Subcutaneous abdominal adipose tissue (tissue), 5 donors: Measurements from ENCODE around the gene ALPK3.

Experiments used
- H3K27ac ChIP-seq: one replicate; pipeline ENCODE4 v1.7.0; 2013; ENCODE audit warnings: low read depth, mild to moderate bottlenecking, inconsistent platforms, low read length, moderate library complexity
- H3K27me3 ChIP-seq, 5 donors: one replicate each; pipeline ENCODE4 v1.7.0; 2013; ENCODE audit warnings: low read length in 5 of 5, inconsistent platforms in 1 of 5; ENCODE audit not compliant: control insufficient read depth in 5 of 5, insufficient read depth in 4 of 5
- H3K36me3 ChIP-seq, 5 donors: one replicate each; pipeline ENCODE4 v1.7.0; 2013; ENCODE audit warnings: low read length in 5 of 5; ENCODE audit not compliant: control insufficient read depth in 5 of 5, insufficient read depth in 5 of 5
- H3K4me1 ChIP-seq, 5 donors: one replicate each; pipeline ENCODE4 v1.7.0; 2013; ENCODE audit warnings: low read length in 5 of 5, mild to moderate bottlenecking in 3 of 5, moderate library complexity in 1 of 5; ENCODE audit not compliant: control insufficient read depth in 5 of 5, insufficient read depth in 5 of 5
- H3K4me3 ChIP-seq, 5 donors: one replicate each; pipeline ENCODE4 v1.7.0; 2013; ENCODE audit warnings: low read length in 5 of 5, low read depth in 1 of 5
- H3K9ac ChIP-seq, 5 donors: one replicate each; pipeline ENCODE4 v1.7.0; 2013; ENCODE audit warnings: low read length in 5 of 5, mild to moderate bottlenecking in 4 of 5, moderate library complexity in 3 of 5
- H3K9me3 ChIP-seq, 5 donors: one replicate each; pipeline ENCODE4 v1.7.0; 2013; ENCODE audit warnings: low read length in 5 of 5; ENCODE audit not compliant: control insufficient read depth in 5 of 5
- donor health status: healthy.
- donor health status: healthy.
- donor health status: healthy.
- donor health status: healthy.
- donor health status: healthy.

The ALPK3 gene

DNA sequence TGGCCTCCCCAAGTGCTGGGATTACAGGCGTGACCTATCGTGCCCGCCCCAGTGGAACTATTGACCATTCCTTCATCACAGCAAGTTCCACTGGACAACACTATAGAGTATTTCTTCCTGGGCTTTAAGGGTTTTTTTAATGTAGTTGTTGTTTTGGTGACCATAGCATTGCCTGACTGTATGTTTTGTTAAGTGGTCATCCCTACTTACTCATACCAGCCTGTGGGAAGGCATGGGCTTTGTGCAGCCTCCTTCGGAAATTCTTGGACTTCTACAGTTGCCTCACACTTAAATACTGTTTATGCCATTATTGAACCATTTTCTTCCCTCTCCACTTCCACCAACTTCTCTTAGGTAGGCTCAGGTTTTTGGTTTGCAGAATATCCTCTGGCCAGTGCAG lies 19.9 kb upstream of the ALPK3 start:
- Histone ChIP-seq H3K36me3 (peaks cover 19 to 73% (median 62%) of the 10 kb centered on the region in 5 donors), H3K27me3 (no peaks in the 10 kb centered on the region), H3K4me1 (peaks cover 0 to 9% (median 6%) of the 10 kb centered on the region in 5 donors), H3K4me3 (no peak overlapping the region), H3K27ac (no peak overlapping the region), H3K9me3 (no peaks in the 10 kb centered on the region), H3K9ac (no peak overlapping the region)

DNA sequence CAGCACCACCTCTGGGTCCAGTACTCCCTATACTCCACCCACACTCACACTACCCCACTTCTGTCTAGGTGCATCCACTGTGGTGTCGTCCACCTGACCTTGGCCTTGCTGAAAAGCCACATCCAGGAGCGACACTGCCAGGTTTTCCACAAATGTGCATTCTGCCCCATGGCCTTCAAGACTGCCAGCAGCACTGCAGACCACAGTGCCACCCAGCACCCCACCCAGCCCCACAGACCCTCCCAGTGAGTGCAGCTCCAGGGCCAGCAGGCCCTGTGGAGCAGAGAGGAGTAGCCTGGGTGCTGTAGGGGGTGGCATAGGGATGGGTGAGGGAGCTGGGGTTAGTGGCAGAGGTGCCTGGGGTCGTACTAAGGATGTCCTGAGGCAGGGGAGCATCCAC lies 19.4 kb upstream of the ALPK3 start:
- no peaks in the 10 kb centered on the region for H3K9me3 ChIP-seq
- peaks cover 0 to 7% (median 6%) of the 10 kb centered on the region in 5 donors for H3K4me1 ChIP-seq
- H3K36me3 ChIP-seq: peaks cover 19 to 73% (median 64%) of the 10 kb centered on the region in 5 donors
- H3K4me3 ChIP-seq: no peak overlapping the region
- no peak overlapping the region for H3K27ac ChIP-seq
- H3K27me3 ChIP-seq: no peaks in the 10 kb centered on the region
- no peak overlapping the region for H3K9ac ChIP-seq

DNA sequence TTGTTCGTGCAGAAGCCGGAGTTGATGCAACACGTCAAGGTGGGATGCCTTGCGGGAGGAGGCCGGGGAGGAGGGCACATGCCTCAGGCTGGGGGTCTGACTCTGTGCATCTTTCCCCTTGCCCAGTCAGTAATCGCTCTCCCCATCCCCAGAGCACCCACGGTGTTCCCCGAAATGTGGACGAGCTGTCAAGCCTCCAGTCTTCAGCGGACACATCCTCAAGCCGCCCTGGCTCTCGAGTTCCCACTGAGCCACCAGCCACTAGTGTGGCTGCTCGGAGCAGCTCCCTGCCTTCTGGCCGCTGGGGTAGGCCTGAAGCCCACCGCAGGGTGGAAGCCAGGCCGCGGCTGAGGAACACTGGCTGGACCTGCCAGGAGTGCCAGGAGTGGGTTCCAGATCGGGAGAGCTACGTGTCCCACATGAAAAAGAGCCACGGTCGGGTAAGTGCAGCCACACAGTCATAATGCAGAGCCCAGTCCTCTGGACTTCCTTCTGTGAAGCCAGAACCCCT lies 18.7 kb upstream of the ALPK3 start:
- H3K27ac ChIP-seq: no peak overlapping the region
- H3K9ac ChIP-seq: no peak overlapping the region
- peaks cover 16 to 73% (median 65%) of the 10 kb centered on the region in 5 donors for H3K36me3 ChIP-seq

DNA sequence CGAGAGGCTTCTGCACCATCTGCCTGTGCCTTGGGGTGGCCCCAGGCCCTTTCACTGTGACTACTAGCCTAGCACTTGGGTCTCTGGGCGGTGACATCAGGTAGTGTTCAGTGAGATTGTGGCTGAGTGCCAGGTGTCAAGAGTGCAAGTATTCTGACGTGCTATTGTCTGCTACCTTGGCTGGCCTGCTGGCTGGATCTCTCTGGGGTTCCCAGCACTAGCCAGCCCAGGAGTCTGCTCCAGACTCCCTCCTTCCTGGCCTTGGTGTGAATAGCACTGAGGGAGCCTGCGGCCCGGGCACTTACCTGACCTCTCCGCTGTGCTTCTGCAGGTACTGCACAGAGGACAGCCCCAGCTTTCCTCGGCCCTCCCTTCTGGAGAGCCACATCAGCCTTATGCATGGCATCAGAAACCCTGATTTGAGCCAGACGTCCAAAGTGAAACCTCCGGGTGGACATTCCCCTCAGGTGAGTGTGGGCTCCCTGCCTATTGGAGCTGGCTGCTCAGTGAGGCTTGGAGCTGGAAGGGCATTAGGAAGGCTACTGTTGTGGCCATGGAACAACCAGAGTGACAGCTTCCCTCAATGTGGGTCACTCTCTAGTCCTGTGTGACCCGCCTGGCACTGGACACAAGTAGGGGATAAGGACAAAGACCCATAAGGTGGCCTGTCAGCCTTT lies 17.5 kb upstream of the ALPK3 start:
- Histone ChIP-seq H3K4me3 (no peak overlapping the region), H3K9ac (no peak overlapping the region), H3K36me3 (peaks cover 13 to 79% (median 66%) of the 10 kb centered on the region in 5 donors)

More for the DNA sequence above, 18.7 kb upstream of the ALPK3 start:
- Histone ChIP-seq H3K4me3 (no peak overlapping the region), H3K27me3 (no peaks in the 10 kb centered on the region), H3K4me1 (peaks cover 0 to 11% (median 6%) of the 10 kb centered on the region in 5 donors), H3K9me3 (no peaks in the 10 kb centered on the region)

DNA sequence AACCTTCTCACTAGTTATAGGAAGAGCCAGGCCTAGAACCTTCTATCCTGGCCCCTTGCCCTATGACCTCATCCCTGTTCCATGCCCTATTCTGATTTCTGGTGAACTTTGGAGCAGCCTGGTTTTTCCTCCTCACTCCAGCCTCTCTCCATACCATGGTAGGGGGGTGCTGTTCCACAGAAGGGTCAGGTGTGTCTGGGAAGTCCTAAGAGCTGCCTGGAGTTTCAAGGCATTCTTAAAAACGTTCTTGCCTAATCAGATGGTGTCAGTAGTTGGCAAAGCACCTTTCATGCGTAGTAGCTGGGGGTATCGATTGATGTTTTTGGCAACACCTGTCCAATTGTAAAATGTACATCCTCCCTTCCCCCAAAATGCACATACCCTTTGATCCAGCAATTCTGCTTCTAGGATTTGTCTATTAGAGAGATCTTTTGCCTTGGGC lies 16.8 kb upstream of the ALPK3 start:
- H3K27me3 ChIP-seq: no peaks in the 10 kb centered on the region
- no peaks in the 10 kb centered on the region for H3K9me3 ChIP-seq
- peaks cover 8 to 86% (median 72%) of the 10 kb centered on the region in 5 donors for H3K36me3 ChIP-seq
- no peak overlapping the region for H3K9ac ChIP-seq
- peaks cover 0 to 19% (median 15%) of the 10 kb centered on the region in 5 donors for H3K4me1 ChIP-seq
- H3K27ac ChIP-seq: no peak overlapping the region
- H3K4me3 ChIP-seq: no peak overlapping the region

More for the DNA sequence above, 17.5 kb upstream of the ALPK3 start:
- peaks cover 0 to 22% (median 16%) of the 10 kb centered on the region in 5 donors for H3K4me1 ChIP-seq
- H3K9me3 ChIP-seq: no peaks in the 10 kb centered on the region
- H3K27ac ChIP-seq: no peak overlapping the region
- H3K27me3 ChIP-seq: no peaks in the 10 kb centered on the region

DNA sequence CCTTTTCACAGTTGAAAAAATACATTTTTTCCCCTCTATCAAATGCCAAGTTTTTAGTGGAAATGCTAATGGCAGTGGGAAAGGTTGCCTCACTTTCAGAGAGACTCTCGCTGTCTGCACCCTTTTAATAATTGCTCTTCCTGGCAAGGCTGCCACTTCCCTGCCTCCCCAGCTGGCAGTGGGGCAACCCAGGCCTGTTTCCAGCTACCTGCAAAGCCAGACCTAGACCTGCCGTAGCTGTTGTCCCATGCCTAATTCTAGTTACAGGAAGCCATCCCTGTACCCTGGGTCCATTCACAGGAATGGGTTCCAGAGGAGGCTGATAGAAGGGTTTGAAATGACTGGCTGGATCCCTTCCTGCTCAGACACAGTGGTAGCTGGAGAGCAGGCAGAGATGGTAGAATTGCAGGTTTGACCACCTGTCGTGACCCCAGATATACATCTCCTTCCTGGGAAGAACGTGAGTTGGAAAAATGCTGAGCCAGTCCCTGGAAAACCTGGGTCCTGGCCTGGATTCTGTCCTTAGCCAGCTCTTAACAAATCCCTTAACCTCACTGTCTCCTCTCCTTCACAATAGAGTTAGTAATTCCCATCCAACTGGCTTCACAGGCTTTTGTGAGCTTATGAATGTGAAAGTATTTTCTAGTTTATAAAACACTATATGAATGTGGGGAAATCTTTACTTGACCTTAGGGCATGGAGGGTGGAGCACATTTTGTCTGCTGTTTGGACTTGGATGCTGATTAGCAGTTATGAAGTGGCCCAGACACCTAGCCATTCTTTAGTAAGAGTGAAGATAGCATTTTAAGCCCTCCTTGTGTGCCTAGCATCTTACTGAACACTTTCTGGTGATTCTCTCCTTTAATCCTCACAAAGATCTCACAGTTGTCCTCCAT lies 12.9 kb upstream of the ALPK3 start:
- Histone ChIP-seq H3K27ac (peak overlapping the region; percentile 62), H3K4me3 (no peak overlapping the region), H3K27me3 (no peaks in the 10 kb centered on the region), H3K36me3 (peaks cover 6 to 62% (median 51%) of the 10 kb centered on the region in 5 donors), H3K9me3 (no peaks in the 10 kb centered on the region), H3K9ac (no peak overlapping the region), H3K4me1 (peaks cover 0 to 15% (median 11%) of the 10 kb centered on the region in 5 donors)

DNA sequence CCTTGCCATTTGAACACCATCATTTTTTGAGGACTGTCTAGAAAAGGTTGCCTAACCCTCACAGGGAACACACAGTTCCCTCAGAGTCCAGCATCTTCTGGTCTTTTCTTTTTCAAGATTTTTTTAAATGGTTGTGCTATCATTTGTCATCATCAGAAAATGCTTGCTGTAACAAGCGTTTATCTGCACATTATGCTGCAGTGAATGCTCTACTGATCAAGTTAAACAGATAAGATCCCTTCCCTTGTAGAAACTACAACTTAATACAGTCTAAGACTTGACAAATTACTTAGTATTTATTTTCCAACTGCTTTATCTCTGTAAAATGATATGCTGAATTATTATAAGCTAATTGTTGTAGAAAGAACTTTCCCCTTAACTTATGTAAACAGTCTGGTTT lies 11.9 kb upstream of the ALPK3 start:
- peaks cover 0 to 20% (median 16%) of the 10 kb centered on the region in 5 donors for H3K4me1 ChIP-seq
- peaks cover 6 to 52% (median 41%) of the 10 kb centered on the region in 5 donors for H3K36me3 ChIP-seq
- H3K27ac ChIP-seq: peak overlapping the region; percentile 62
- H3K4me3 ChIP-seq: no peak overlapping the region
- H3K9me3 ChIP-seq: no peaks in the 10 kb centered on the region
- H3K27me3 ChIP-seq: no peaks in the 10 kb centered on the region
- no peak overlapping the region for H3K9ac ChIP-seq

DNA sequence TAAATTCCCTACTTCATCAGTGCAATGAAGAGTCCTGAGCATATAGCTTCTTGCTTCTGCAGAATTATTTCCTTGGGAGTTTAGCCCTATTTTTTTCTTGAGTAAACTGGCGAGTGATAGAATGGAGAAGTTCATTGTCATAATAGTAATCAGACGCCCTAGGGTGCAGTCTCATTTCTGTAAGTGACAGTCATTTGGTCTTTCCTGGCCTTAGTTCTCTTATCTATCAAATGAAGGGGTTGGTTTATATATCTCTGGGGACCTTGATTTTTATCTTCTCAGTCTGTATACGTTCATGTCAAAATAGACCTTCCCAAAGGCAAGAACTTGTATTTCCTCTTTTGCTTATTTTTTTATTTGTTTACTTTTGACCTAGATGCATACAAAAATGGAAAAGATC lies 9.9 kb upstream of the ALPK3 start:
- H3K4me3 ChIP-seq: no peak overlapping the region
- H3K27ac ChIP-seq: no peak overlapping the region
- H3K4me1 ChIP-seq: peaks cover 2 to 38% (median 26%) of the 10 kb centered on the region in 5 donors
- peaks cover 0 to 34% (median 24%) of the 10 kb centered on the region in 5 donors for H3K36me3 ChIP-seq
- H3K9ac ChIP-seq: no peak overlapping the region
- no peaks in the 10 kb centered on the region for H3K9me3 ChIP-seq
- H3K27me3 ChIP-seq: no peaks in the 10 kb centered on the region

DNA sequence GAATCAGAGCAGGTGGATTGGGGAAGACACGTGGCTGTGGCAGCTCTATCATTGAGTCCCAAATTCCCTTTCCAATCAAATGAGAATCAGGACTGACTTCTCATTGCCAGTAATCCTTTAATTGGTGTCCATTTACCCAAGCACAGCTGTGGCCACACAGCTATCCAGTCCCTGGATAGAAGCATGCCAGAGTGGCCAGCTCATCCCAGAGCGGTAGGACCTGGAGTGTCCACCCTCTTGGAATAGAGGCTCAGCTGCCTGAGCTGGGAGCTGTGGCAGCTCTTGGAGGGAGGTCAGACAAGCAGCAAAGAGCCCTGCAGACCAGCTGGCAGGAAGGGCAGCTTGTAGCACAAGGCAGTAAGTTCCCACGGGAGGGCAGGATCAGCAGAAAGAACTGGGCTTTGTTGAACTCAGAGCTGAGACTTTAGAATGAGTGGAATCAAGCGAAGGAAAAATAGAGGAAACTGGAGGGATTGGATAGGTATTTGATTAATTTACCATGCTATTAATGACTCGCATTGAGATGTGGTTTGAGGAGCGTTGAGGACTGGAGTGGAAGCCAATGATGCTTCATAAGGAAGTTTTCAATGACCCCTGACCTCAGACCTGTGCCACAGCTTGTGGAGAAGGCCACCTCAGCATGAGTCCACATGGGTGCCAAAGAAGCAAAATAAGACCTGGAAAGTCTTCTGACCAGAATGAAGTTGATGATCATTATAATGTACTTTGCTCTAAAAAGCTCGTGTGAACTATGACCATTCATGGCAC lies 6.9 kb upstream of the ALPK3 start:
- Histone ChIP-seq H3K4me3 (no peak overlapping the region), H3K9ac (no peak overlapping the region), H3K27me3 (no peaks in the 10 kb centered on the region), H3K9me3 (no peaks in the 10 kb centered on the region), H3K4me1 (peaks cover 0 to 27% (median 15%) of the 10 kb centered on the region in 5 donors), H3K27ac (no peak overlapping the region), H3K36me3 (peaks cover 0 to 5% (median 3%) of the 10 kb centered on the region in 5 donors)
